Psoas muscle (tissue), 8 donors: ENCODE data around the gene CD226. TPM values are rescaled to one million over a fixed set of nuclear protein-coding genes. Genes with fewer than 3 reads are reported as not detected.

Experiments
- ATAC-seq, 4 donors: fragments of 200-7000 bp; cut with Tn5 transposase; one replicate each; pipeline ENCODE4 v1.9.1; 2020; ENCODE audit warnings: moderate library complexity in 3 of 4, mild to moderate bottlenecking in 2 of 4
- DNase-seq, 2 donors: peaks; one replicate each; pipeline ENCODE4 v3.0.0-alpha.2; 2020
- H3K27ac ChIP-seq: fragments of 200-600 bp; one replicate; pipeline ENCODE4 v1.8.0; 2022
- H3K27me3 ChIP-seq, 3 donors: fragments of 200-600 bp in 1 of 3; one replicate each; pipeline versions ENCODE4 v1.6.1 to v1.8.0; 2013 to 2022; ENCODE audit warnings: low read length in 2 of 3, mild to moderate bottlenecking in 2 of 3, moderate library complexity in 1 of 3; ENCODE audit not compliant: insufficient read depth in 3 of 3
- H3K36me3 ChIP-seq, 2 donors: fragments of 200-600 bp in 1 of 2; one replicate each; pipeline versions ENCODE4 v1.6.1 to v1.8.0; 2013 to 2022; ENCODE audit warnings: low read depth in 1 of 2, mild to moderate bottlenecking in 1 of 2, moderate library complexity in 1 of 2; ENCODE audit not compliant: insufficient read depth in 1 of 2
- H3K4me1 ChIP-seq: fragments of 200-600 bp; one replicate; pipeline ENCODE4 v1.8.0; 2022
- H3K4me3 ChIP-seq: fragments of 200-600 bp; one replicate; pipeline ENCODE4 v1.8.0; 2022; ENCODE audit warnings: mild to moderate bottlenecking
- H3K9me3 ChIP-seq: fragments of 200-600 bp; one replicate; pipeline ENCODE4 v1.8.0; 2022
- WGBS, 3 donors: extraction: QIAGEN DNeasy Blood & Tissue Kit; methylation state at CpG; one replicate each; pipeline versions ENCODE4 v1.1.6 to v1.1.7; 2013; 5-methylcytosine and 5-hydroxymethylcytosine counted together
- intact Hi-C, 2 donors: fragments of 100-400 bp; cut with DNase I; formaldehyde crosslinking; loops; one replicate each; pipeline versions ENCODE4 v1.11.0 to v1.14.2; 2022
- polyA plus RNA-seq, 3 donors: library from polyadenylated mRNA; stranded (reverse); fragments of 200-250 nt; gene quantifications; one replicate each; pipeline ENCODE4 v1.2.3, GENCODE V29; 2013
- total RNA-seq, 4 donors: library from RNA; stranded (reverse); fragmentation: NEBNext Ultra II Directional in 2 of 4; extraction: Animal tissue kit (Norgen Biotek cat#: 25700) in 2 of 4; gene quantifications; one replicate each; pipeline versions ENCODE4 v1.2.1 to v1.2.4, GENCODE V29; 2021 to 2023
- TF ChIP-seq, protein P1 (sequence below): fragments of 200-600 bp; IDR thresholded peaks from one replicate; pipeline ENCODE4 v1.8.0; 2022; ENCODE audit warnings: antibody characterized with exemption
- donor health status: healthy with polysubstance abuse.
- donor health status: DM: no; HTN: no; CAD: no; lungs with moderate emphysema.
- donor health status: Bipolar disorder and iron deficiency.
- donor health status: healthy.
- donor health status: DM: yes; HTN: yes; CAD: no.
- donor health status: DM: no; HTN: no; CAD: no.
- donor health status: DM: no; HTN: no; CAD: no.
- donor health status: DM: yes; HTN: yes; CAD: no.

The CD226 gene
- total and polyA plus RNA-seq, 7 donors, result 0.06 to 1.8 (median 0.27) TPM

DNA sequence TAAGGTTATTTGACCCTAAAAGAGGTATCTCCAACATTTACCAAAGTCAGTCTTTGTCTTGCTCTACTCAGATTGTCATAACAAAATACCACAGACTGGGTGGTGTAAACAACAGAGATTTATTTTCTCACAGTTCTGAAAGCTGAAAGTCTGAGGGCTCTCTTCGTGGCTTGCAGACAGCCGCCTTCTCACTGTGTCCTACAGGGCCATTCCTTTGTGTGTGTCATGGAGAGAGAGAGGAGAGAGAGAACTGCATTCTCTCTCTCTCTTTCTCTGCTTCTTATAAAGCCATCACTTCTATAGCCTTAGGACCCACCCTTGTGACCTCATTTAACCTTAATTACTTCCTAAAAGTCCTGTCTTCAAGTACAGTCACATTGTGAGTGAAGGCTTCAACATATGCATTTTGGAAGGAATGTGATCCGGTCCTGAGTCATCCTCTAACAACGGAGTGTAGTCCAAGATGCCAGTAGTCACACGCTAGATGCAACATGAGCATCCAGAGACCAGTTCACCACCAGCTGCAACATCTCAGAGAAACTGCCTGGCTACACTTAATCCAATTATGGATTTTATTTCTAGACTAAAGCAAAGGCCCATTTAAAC lies 130.2 kb downstream of the CD226 start:
- intact Hi-C loops, result no loop called here
- Histone ChIP-seq H3K27ac (no peak overlapping the region), H3K36me3 (no peaks in the 10 kb centered on the region), H3K27me3 (no peaks in the 10 kb centered on the region), H3K4me1 (no peaks in the 10 kb centered on the region), H3K4me3 (no peak overlapping the region), H3K9me3 (no peaks in the 10 kb centered on the region)
- TF ChIP-seq, protein P1, sequence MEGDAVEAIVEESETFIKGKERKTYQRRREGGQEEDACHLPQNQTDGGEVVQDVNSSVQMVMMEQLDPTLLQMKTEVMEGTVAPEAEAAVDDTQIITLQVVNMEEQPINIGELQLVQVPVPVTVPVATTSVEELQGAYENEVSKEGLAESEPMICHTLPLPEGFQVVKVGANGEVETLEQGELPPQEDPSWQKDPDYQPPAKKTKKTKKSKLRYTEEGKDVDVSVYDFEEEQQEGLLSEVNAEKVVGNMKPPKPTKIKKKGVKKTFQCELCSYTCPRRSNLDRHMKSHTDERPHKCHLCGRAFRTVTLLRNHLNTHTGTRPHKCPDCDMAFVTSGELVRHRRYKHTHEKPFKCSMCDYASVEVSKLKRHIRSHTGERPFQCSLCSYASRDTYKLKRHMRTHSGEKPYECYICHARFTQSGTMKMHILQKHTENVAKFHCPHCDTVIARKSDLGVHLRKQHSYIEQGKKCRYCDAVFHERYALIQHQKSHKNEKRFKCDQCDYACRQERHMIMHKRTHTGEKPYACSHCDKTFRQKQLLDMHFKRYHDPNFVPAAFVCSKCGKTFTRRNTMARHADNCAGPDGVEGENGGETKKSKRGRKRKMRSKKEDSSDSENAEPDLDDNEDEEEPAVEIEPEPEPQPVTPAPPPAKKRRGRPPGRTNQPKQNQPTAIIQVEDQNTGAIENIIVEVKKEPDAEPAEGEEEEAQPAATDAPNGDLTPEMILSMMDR, result no peak
- DNase-seq, result no peak
- no peak for ATAC-seq
- 36 to 55% (median 39%) methylated on average over 5 of the region's 5 CpGs for WGBS, 3 donors

DNA sequence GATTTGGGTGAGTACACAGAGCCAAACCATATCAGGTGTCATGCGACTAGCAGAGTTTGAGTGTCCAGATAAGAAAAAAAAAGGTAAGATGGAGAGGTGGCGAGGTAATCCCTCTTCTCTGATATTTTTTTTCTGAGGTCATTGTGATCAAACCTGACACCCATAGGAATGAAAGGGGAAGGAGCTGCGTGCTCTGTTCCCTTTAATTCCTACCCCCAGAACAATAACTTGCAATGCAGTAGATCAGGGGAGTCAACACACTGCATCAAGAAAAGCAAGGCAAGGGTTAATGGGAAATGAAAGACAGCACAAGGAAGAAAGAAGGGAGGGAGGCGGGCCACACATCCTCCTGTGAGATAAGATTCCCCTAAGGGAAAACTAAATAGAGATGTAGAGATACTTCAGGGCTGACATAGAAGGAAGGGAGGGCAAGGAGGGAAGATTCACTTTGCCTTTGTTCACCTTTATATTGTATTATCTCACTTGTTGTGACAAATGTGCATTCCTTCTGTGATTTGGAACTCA lies 132.8 kb downstream of the CD226 start:
- TF ChIP-seq, protein P1, result no peak
- H3K9me3 ChIP-seq, result no peaks in the 10 kb centered on the region
- intact Hi-C loops, result no loop called here

DNA sequence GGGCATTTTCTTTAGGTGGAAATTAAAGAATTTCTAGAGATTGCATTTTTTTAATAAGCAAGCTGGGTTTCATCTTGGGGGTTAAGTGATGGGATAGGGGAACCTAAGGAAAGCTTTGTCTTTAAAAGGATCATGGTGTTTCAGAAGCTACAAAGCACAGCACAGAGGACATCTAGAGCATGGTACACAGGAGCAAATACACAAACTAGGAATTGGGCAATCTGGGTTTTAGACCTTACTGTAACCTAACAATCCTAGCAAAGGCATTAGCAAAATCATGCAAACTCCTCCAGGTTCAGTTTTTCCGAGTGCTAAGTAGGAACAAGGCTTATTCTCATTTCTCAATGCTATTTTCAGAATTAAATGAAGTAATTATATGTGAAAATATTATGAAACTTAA lies 134.1 kb downstream of the CD226 start:
- Histone ChIP-seq H3K27me3 (no peaks in the 10 kb centered on the region), H3K27ac (no peak overlapping the region), H3K4me3 (no peak overlapping the region), H3K4me1 (no peaks in the 10 kb centered on the region), H3K9me3 (no peaks in the 10 kb centered on the region), H3K36me3 (no peaks in the 10 kb centered on the region)
- intact Hi-C loops, result no loop called here
- no peak for ATAC-seq
- TF ChIP-seq, protein P1, result no peak
- WGBS, 3 donors, result 92 to 97% (median 94%) methylated on average over 1 of the region's 1 CpG
- no peak for DNase-seq

More for the DNA sequence above, 132.8 kb downstream of the CD226 start:
- no peak overlapping the region for H3K27ac ChIP-seq
- ATAC-seq (no peak), DNase-seq (no peak)
- 89% methylated on average over 4 of the region's 4 CpGs for WGBS, 3 donors
- no peaks in the 10 kb centered on the region for H3K36me3 ChIP-seq
- no peaks in the 10 kb centered on the region for H3K27me3 ChIP-seq
- no peak overlapping the region for H3K4me3 ChIP-seq
- no peaks in the 10 kb centered on the region for H3K4me1 ChIP-seq

DNA sequence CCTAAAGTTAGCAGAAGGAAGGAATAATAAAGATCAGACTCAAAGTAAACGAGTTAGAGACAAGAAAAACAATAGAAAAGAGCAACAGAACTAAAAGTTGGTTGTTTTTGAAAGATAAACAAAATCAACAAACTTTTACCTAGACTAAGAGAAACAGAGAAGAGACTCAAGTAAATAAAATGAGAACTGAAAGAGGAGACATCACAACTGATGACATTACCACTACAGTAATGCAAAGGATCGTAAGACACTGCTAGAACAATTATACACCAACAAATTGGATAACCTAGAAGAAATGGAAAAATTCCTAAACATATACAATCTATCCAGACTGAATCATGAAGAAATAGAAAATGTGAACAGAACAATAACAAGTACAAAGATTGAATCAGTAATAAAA lies 139.3 kb downstream of the CD226 start:
- TF ChIP-seq, protein P1, result no peak
- ATAC-seq (no peak), DNase-seq (no peak)
- H3K4me1 ChIP-seq, result no peaks in the 10 kb centered on the region
- H3K4me3 ChIP-seq, result no peak overlapping the region
- intact Hi-C loops, result no loop called here
- H3K27me3 ChIP-seq, result no peaks in the 10 kb centered on the region
- no peaks in the 10 kb centered on the region for H3K36me3 ChIP-seq
- H3K9me3 ChIP-seq, result no peaks in the 10 kb centered on the region
- WGBS, 3 donors, result 62 to 72% (median 67%) methylated on average over 2 of the region's 2 CpGs
- no peak overlapping the region for H3K27ac ChIP-seq
